ENCODE results near the gene FAM229B. TPM values are rescaled to one million over a fixed set of nuclear protein-coding genes. Genes with fewer than 3 reads are reported as not detected.

FAM229B gene
- total and polyA plus RNA-seq, 2 donors (not counting 3 experiments of a cell fraction or from before 2014, with no cell fraction given), result 9.1 to 10.6 TPM

GRCh38 chr6:112116221-112116620 lies 28.8 kb downstream of the FAM229B start:
- H3K4me3 ChIP-seq (replicated peaks in 1 of 3; ENCODE audit: insufficient read depth in 1 of 3, low read depth in 1 of 3, low read length in 3 of 3), result no peak overlapping the region
- H3K27me3 ChIP-seq (ENCODE audit: control insufficient read depth in 2 of 2, insufficient read depth in 2 of 2, low read length in 2 of 2), result no peaks in the 10 kb centered on the region
- no peak overlapping the region for H3K4me2 ChIP-seq (ENCODE audit: insufficient read depth, low read length)
- ChIA-PET POLR2A (no interaction called here), CTCF (no interaction called here)
- H4K20me1 ChIP-seq (replicated peaks; ENCODE audit: control insufficient read depth, extremely low read depth, insufficient read depth, low read length), result no peaks in the 10 kb centered on the region
- TF ChIP-seq GATA2 (IDR thresholded peaks at IDR 0.05; ENCODE audit: insufficient read depth, insufficient read length, low read depth, low read length) (no peak), EZH2 (IDR thresholded peaks at IDR 0.05; ENCODE audit: borderline replicate concordance, low read depth, low read length, severe bottlenecking) (no peak), POLR2A (IDR thresholded peaks at IDR 0.05; ENCODE audit: low read depth, low read length) (no peak), MYC (IDR thresholded peaks at IDR 0.05; ENCODE audit: low read depth, low read length) (no peak), JUN (IDR thresholded peaks at IDR 0.05; ENCODE audit: borderline replicate concordance, insufficient read depth, insufficient read length, low read depth) (no peak), MAX (IDR thresholded peaks at IDR 0.05; ENCODE audit: insufficient read depth, insufficient read length) (no peak), POLR2AphosphoS5 (IDR thresholded peaks at IDR 0.05; ENCODE audit: insufficient read depth, low read depth, low read length) (no peak)
- H3K36me3 ChIP-seq (ENCODE audit: control insufficient read depth in 2 of 2, extremely low read depth in 1 of 2, insufficient read depth in 2 of 2, low read length in 2 of 2), result peaks cover 63 to 74% of the 10 kb centered on the region in 2 experiments
- no peaks in the 10 kb centered on the region for H3K9me3 ChIP-seq (replicated peaks; ENCODE audit: control insufficient read depth, insufficient read depth, low read length)
- H3K9ac ChIP-seq (replicated peaks; ENCODE audit: extremely low read depth, insufficient read depth, low read length), result no peak overlapping the region
- no peak for DNase-seq (ENCODE audit: low read depth, low spot score)
- no peak overlapping the region for H2AFZ ChIP-seq (ENCODE audit: low read depth, low read length)
- H3K79me2 ChIP-seq (ENCODE audit: control insufficient read depth, insufficient read depth, low read length), result no peaks in the 10 kb centered on the region
- no peak overlapping the region for H3K27ac ChIP-seq (ENCODE audit: insufficient read depth, low read depth, low read length)
- intact Hi-C loops (cut with micrococcal nuclease), result no loop called here
- dilution Hi-C loops (cut with MboI; ENCODE audit: extremely low pct_ligation_motif_present, low sequenced_read_pairs), result no loop called here
- H3K4me1 ChIP-seq (ENCODE audit: control insufficient read depth, extremely low read depth, insufficient read depth, low read length), result peaks cover 12% of the 10 kb centered on the region
- no peaks in the 10 kb centered on the region for H3K9me1 ChIP-seq (replicated peaks; ENCODE audit: control insufficient read depth, extremely low read depth, insufficient read depth, low read length)
- FAIRE-seq, result no peak
- BruUV-seq (replicated peaks), result no TSS peak

DNA sequence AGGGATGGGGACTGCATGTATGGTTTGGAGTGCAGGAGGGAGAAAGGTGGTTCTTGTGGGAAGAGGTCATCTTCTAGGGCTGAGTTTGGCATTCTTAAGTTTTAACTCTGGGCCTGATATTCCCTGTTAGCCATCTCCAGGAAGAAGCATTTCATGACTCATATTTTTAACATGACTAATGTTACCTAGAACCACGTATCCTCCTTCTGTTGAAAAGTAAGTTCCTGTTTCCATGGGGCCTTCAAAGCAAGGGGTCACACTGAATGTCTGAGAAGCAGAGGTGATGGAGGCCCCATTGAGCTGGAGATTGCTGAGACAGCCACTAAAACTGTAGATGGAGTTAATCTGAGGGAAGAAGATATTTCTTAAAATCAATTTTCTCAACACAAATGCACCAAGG lies 30.2 kb downstream of the FAM229B start:
- dilution Hi-C loops (cut with MboI; ENCODE audit: extremely low pct_ligation_motif_present, low sequenced_read_pairs) (no loop called here), intact Hi-C loops (cut with micrococcal nuclease) (no loop called here)
- DNase-seq (ENCODE audit: low read depth, low spot score) (peak; percentile 38), FAIRE-seq (peak; percentile 8)
- CTCF ChIA-PET, result interaction anchor here (0.6 kb wide), 1 partner anchor 17 kb away, joined by 3 read pairs; no protein-coding TSS in a partner anchor
- Histone ChIP-seq H3K4me2 (ENCODE audit: insufficient read depth, low read length) (no peak overlapping the region), H3K4me1 (ENCODE audit: control insufficient read depth, extremely low read depth, insufficient read depth, low read length) (peaks cover 12% of the 10 kb centered on the region), H3K4me3 (replicated peaks in 1 of 3; ENCODE audit: insufficient read depth in 1 of 3, low read depth in 1 of 3, low read length in 3 of 3) (no peak overlapping the region), H3K9ac (replicated peaks; ENCODE audit: extremely low read depth, insufficient read depth, low read length) (no peak overlapping the region), H3K79me2 (ENCODE audit: control insufficient read depth, insufficient read depth, low read length) (no peaks in the 10 kb centered on the region), H2AFZ (ENCODE audit: low read depth, low read length) (no peak overlapping the region), H3K27me3 (ENCODE audit: control insufficient read depth in 2 of 2, insufficient read depth in 2 of 2, low read length in 2 of 2) (no peaks in the 10 kb centered on the region), H3K27ac (ENCODE audit: insufficient read depth, low read depth, low read length) (peak overlapping the region; percentile 40), H3K9me3 (replicated peaks; ENCODE audit: control insufficient read depth, insufficient read depth, low read length) (no peaks in the 10 kb centered on the region), H3K36me3 (ENCODE audit: control insufficient read depth in 2 of 2, extremely low read depth in 1 of 2, insufficient read depth in 2 of 2, low read length in 2 of 2) (peaks cover 57 to 69% of the 10 kb centered on the region in 2 experiments), H4K20me1 (replicated peaks; ENCODE audit: control insufficient read depth, extremely low read depth, insufficient read depth, low read length) (no peaks in the 10 kb centered on the region), H3K9me1 (replicated peaks; ENCODE audit: control insufficient read depth, extremely low read depth, insufficient read depth, low read length) (no peaks in the 10 kb centered on the region)
- no TSS peak for BruUV-seq (replicated peaks)
- POLR2A ChIA-PET, result no interaction called here
- TF ChIP-seq MYC (IDR thresholded peaks at IDR 0.05; ENCODE audit: low read depth, low read length) (no peak), FOS (IDR thresholded peaks at IDR 0.05; ENCODE audit: borderline replicate concordance, insufficient read depth, low read length) (peak; percentile 78)
